ENCODE results near the gene PHRF1.

DNA sequence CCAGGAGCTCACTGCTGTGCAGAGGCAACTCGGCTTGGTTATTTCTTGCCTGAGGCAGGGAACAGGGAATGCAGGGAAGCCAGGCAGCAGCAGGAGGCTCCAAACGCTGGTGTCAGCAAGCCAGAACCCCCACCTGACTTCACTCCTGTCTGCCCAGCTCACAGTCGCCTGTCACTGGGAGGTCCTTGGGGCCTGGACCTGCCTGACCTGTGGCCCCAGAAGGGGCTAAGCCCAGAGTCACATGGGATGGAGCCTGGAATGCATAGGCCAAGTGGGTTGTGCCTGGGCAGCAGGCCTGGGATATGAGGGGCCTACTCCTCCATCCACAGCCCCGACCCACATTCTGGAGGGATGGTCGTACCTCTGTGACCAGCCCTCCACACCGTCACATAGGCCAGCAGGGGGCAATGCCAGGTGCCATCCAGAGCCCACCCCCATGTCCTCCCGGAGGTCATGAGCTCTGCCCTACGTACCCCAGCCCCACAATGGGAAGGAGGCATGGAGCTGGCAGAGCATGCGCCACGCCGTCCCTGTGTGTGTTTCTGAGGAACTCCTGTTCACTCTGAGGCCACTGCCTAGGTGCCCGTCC lies 10.3 kb upstream of the PHRF1 start:
- TF ChIP-seq EP300 (IDR thresholded peaks at IDR 0.05): no peak
- TF ChIP-seq, protein P1, sequence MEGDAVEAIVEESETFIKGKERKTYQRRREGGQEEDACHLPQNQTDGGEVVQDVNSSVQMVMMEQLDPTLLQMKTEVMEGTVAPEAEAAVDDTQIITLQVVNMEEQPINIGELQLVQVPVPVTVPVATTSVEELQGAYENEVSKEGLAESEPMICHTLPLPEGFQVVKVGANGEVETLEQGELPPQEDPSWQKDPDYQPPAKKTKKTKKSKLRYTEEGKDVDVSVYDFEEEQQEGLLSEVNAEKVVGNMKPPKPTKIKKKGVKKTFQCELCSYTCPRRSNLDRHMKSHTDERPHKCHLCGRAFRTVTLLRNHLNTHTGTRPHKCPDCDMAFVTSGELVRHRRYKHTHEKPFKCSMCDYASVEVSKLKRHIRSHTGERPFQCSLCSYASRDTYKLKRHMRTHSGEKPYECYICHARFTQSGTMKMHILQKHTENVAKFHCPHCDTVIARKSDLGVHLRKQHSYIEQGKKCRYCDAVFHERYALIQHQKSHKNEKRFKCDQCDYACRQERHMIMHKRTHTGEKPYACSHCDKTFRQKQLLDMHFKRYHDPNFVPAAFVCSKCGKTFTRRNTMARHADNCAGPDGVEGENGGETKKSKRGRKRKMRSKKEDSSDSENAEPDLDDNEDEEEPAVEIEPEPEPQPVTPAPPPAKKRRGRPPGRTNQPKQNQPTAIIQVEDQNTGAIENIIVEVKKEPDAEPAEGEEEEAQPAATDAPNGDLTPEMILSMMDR (IDR thresholded peaks at IDR 0.05): no peak
- no peak for TF ChIP-seq POLR2A (IDR thresholded peaks at IDR 0.05; ENCODE audit: low read depth)
- TF ChIP-seq POLR2AphosphoS5 (IDR thresholded peaks at IDR 0.05): no peak

Measured in esophagus muscularis mucosa (tissue), 4 donors.